Suppressor macrophage (primary cell): Measurements from ENCODE around the gene DDX47.

Experiments used
- DNase-seq, 4 experiments: peaks; one replicate each; pipeline ENCODE4 v3.0.0-alpha.2; 2020 to 2022
- total RNA-seq, 17 experiments: gene quantifications; one replicate each; lab custom pipeline; 2026; ENCODE audit warnings: mixed read lengths in 6 of 17, inconsistent platforms in 3 of 17; lab: John Stamatoyannopoulos, UW

The DDX47 gene
- 0.62 to 3.2 (median 1.7) reads per million in 17 experiments for total RNA-seq

GRCh38 chr12:12813120-12814101, at the start of gene DDX47:
Gene DDX47, plus strand, starts transcription at chr12:12813346. Its CDS starts 22 bp downstream, at chr12:12813368.
- DNase-seq = peak; percentile 95 to 97 (median 97)

DNA sequence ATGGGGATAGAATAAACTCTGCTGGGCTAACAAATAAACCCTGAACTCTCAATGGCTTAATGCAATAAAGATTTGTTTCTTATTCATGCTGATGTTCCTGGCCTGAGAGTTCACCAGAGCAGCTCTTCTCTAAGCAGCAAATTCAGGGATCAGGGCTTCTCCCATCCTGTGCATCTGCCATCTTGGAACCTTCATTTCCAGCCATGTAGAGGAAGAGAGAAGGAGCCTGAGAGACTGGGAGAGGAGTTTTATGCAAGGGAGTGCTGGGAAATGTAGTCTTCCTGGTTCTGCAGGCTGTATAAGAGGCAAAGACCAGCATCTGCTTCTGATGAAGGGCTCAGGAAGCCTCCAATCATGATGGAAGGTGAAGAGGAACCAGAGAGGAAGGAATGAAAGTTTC, 48.3 kb upstream of the DDX47 start:
- DNase-seq = no peak

- no peak for DNase-seq
Measured at GRCh38 chr12:12770262-12770661, 42.9 kb upstream of the DDX47 start.

GRCh38 chr12:12774791-12775190, 38.4 kb upstream of the DDX47 start:
- DNase-seq = no peak

- no peak for DNase-seq
Measured at GRCh38 chr12:12776261-12776660, 36.9 kb upstream of the DDX47 start.

DNA sequence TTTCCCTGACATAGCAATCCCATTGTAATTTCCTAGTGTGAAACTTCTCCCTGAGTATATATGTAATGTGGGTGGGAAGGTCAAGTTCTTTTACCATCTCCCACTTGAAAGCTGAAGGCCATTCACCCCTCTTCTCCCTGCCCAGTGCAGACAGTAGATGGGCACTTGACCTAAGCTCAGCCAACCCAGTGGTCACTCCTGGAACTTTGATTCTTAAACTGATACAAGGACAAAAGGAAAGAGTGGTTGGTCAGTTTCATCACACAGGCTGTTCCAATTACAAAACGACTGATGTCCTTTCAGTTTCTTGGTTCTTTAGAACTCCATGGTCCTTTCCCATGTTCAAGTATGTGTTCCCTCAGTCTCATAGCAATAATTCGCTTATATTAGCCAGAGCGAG, 36.1 kb upstream of the DDX47 start:
- no peak for DNase-seq

DNA sequence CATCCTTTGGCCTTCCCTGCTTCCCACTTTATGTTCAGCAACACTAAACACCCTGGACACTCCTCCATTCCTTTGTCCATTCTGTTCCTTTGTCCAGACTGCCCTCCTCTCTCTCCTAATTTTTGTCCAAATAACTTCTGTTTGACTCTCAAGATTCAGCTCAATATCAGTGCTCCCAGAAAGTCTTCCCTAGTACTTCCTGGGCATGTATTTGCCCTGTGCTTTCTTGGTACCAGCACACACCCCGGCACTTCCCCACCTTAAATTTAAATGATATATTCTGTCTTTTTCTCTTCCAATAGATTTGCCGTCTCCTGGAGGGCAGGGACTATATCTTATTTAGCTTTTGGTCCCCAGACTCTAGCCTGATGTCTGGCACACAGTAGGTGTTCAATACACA, 34.1 kb upstream of the DDX47 start:
- no peak for DNase-seq

DNA sequence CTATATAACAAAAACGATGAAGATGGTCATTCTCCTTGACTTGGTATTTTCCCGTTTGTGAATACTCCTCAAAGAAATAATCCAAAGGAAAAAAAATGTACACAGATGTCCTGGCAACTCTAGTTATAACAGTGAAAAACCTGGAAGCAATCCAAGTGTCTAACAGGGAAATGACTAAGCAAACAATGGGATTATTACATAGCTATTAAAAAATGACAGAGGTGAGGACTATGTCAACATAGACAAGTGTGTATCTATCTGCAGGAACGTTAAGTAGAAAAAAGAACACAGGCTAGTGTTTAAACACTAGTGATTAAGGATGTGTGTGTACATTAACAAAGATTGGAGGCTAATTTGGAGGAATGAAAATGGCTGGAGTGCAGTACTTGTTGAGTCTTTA, 33.6 kb upstream of the DDX47 start:
- peak in 2 of 4 experiments; percentile 23 to 25 for DNase-seq

DNA sequence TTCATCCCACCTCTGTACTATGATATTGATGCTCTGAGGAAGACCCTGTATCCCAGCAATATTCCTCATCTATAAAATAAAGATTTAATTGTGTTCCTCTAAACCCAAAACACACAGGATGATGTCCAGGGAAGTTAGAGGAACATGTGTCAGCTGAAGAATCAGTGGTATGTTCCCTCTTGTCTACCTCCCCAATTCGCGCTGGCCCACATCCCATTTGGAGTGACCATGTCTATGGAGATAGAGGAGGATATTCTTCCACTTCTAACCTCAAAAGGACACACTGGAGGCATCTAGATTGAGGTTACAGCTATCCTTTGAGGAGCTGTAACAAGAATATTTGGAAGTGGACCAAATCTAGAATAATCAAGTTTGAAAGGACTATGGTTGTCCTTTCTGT, 29.0 kb upstream of the DDX47 start:
- no peak for DNase-seq

DNA sequence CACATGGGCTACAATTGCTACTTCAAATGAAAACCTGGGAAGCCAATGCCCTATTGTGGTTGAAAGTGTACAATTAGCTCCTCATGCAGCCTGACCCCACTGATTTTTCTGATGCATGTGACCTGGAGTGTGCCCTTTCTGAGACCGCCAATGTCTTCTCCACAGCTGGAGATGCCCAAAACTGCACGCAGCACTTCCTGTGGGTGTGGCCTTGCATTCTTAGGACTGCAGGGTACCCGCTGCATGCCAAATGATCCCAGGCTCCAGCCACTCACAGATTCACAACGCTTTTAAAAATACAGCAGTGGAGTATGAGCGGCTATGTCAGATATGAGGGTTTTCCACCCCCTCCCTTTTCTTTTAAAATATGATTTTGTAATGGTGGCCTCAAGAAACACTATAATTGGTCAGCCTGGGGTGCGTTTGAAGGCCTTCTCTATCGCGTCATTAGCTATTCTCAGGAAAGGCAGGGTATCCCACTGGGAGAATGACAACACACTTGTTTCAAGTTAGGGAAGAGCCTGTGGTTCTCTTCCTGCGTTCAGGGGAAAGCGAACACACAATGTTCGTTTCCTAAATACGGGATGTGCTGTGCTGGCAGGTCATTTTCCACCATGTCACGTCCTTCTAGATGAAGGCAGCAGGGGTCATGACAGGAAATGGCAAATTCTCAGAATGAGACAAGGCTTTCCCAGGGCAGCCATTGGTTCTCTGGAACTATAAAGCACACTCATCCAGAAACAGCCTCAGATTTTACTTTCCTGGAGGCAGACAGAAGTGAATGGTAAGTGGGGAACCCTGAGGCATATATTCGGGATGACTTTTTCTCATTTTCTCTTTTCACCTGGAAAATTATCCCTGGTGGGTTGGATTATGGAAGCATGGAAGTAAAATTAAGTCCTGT, 28.0 kb upstream of the DDX47 start, which contains the start of gene APOLD1:
Gene APOLD1 (plus strand): TSS at position 749 of the 904 bp plus-strand sequence. CDS start 33 bp downstream, at position 782.
- no peak for DNase-seq

- peak in 1 of 4 experiments; percentile 25 for DNase-seq
Measured at GRCh38 chr12:12786351-12786705, 26.8 kb upstream of the DDX47 start.

DNA sequence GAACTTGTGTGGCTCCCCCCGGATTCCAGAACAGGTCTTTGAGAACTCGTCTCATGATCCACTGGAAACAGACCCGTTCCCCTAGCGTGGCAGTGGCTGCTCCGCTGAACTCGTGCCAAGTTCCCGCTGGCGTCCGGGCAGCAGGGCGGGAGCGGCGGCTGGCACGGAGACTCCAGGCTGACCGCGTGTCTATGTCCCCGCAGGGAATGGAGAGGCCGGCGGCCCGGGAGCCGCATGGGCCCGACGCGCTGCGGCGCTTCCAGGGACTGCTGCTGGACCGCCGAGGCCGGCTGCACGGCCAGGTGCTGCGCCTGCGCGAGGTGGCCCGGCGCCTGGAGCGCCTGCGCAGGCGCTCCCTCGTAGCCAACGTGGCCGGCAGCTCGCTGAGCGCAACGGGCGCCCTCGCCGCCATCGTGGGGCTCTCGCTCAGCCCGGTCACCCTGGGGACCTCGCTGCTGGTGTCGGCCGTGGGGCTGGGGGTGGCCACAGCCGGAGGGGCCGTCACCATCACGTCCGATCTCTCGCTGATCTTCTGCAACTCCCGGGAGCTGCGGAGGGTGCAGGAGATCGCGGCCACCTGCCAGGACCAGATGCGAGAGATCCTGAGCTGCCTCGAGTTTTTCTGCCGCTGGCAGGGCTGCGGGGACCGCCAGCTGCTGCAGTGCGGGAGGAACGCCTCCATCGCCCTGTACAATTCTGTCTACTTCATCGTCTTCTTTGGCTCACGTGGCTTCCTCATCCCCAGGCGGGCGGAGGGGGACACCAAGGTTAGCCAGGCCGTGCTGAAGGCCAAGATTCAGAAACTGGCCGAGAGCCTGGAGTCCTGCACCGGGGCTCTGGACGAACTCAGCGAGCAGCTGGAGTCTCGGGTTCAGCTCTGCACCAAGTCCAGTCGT, 26.2 kb upstream of the DDX47 start:
- DNase-seq = peak; percentile 88 to 95 (median 93)

GRCh38 chr12:12788131-12788530, 25.0 kb upstream of the DDX47 start:
- no peak for DNase-seq

GRCh38 chr12:12788675-12789368, 24.3 kb upstream of the DDX47 start:
- DNase-seq = peak; percentile 86 to 95 (median 88)

GRCh38 chr12:12790956-12791355, 22.2 kb upstream of the DDX47 start:
- no peak for DNase-seq

GRCh38 chr12:12791756-12792369, 21.3 kb upstream of the DDX47 start:
- no peak for DNase-seq

- no peak for DNase-seq
Measured at GRCh38 chr12:12792421-12792820, 20.7 kb upstream of the DDX47 start.

DNA sequence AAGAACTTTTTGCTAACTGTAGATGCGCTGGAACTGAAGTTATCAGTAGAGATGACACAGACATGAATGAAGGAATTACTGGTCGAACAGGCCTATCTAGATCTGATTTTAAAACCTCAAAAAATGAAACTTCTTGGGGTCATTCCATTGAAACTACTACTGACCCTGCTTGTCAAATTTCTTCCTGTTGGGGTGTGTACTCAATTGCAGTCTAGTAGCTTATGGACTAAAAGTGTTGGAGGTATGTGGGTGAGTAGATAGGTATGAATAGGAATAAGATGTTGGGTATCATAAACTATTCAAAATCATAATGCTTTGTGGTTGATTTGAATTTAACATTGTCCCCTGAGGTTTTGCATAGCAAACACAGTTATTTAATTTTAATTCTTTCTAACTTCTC, 18.5 kb upstream of the DDX47 start:
- no peak for DNase-seq

GRCh38 chr12:12796171-12796570, 17.0 kb upstream of the DDX47 start:
- no peak for DNase-seq

DNA sequence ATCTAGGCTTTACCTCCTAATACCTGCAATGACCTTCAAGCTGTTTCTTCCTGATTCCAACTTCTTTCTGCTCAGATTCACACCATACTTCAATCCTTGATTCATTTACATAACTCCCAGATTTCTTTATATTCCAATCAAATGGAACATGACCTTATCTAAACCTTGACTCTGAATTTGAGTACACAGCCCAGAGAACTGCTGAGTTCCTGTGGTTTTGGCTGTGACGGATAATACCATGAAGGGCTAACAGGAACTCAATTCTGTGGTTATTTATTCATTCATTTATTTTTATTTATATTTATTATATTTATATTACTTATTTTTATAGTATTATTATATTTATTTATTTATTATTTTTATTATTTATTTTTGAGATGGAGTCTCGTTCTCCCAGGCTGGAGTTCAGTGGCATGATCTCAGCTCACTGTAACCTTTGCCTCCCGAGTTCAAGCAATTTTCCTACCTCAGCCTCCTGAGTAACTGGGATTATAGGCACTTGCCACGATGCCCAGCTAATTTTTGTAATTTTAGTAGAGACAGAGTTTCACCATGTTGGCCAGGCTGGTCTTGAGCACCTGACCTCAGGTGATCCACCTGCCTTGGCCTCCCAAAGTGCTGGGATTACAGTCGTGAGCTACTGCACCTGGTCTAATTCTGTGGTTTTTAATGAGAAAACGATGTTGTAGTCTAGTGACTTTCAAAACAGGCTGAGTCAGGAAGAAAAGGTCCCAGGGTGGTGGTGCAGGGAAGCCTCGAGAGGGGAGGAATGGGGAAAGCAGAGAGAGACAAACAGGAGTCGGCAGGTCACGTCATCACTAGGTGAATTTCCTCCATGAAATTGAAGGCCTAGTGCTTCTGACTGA, 16.0 kb upstream of the DDX47 start:
- no peak for DNase-seq
